DOHH2 (cell line): ENCODE results near the gene DMRTA2.

ENCODE experiments used
- H3F3A ChIP-seq: fragments of 200-600 bp; sonication (generic), shearing (Covaris generic); 2 replicates; pipeline ENCODE4 v1.6.0; 2016; ENCODE audit warnings: antibody characterized with exemption, mild to moderate bottlenecking; ENCODE audit not compliant: control insufficient read depth, insufficient read depth
- H3K27ac ChIP-seq: fragments of 200-600 bp; sonication (generic); 2 replicates; pipeline ENCODE4 v1.5.1; 2014; ENCODE audit warnings: low read depth, mild to moderate bottlenecking, low read length, moderate library complexity
- H3K27me3 ChIP-seq: fragments of 200-600 bp; sonication (generic); 2 replicates; pipeline ENCODE4 v1.6.1; 2014; ENCODE audit warnings: mild to moderate bottlenecking, low read length, mixed read lengths; ENCODE audit not compliant: control insufficient read depth
- H3K36me3 ChIP-seq: fragments of 200-600 bp; sonication (generic); 2 replicates; pipeline ENCODE4 v1.6.1; 2014; ENCODE audit warnings: mild to moderate bottlenecking, low read length, moderate library complexity, mixed read lengths; ENCODE audit not compliant: control insufficient read depth
- H3K4me1 ChIP-seq: fragments of 200-600 bp; sonication (generic); 2 replicates; pipeline ENCODE4 v1.6.1; 2014; ENCODE audit warnings: mild to moderate bottlenecking, low read length, mixed read lengths; ENCODE audit not compliant: control insufficient read depth
- H3K4me2 ChIP-seq: fragments of 200-600 bp; sonication (generic); 2 replicates; pipeline ENCODE4 v1.6.0; 2014; ENCODE audit warnings: mild to moderate bottlenecking, low read length, moderate library complexity
- H3K4me3 ChIP-seq: fragments of 200-600 bp; sonication (generic); 2 replicates; pipeline ENCODE4 v1.5.1; 2014; ENCODE audit warnings: mild to moderate bottlenecking, low read length, mixed read lengths
- H3K79me2 ChIP-seq: fragments of 200-600 bp; sonication (generic); 2 replicates; pipeline ENCODE4 v1.6.1; 2014; ENCODE audit warnings: mild to moderate bottlenecking, low read length, mixed read lengths; ENCODE audit not compliant: control insufficient read depth
- H3K9me2 ChIP-seq: fragments of 200-600 bp; sonication (generic); replicated peaks from 2 replicates; pipeline ENCODE4 v1.6.1; 2014; ENCODE audit warnings: mild to moderate bottlenecking, low read length, mixed read lengths; ENCODE audit not compliant: control insufficient read depth
- H3K9me3 ChIP-seq: fragments of 200-600 bp; sonication (generic); 2 replicates; pipeline ENCODE4 v1.6.1; 2014; ENCODE audit warnings: antibody characterized with exemption, low read length, mixed read lengths; ENCODE audit not compliant: control insufficient read depth, insufficient read depth
- H4K20me1 ChIP-seq: fragments of 200-600 bp; sonication (generic); 2 replicates; pipeline ENCODE4 v1.6.0; 2014; ENCODE audit warnings: low read depth, mild to moderate bottlenecking, antibody characterized with exemption, low read length, moderate library complexity; ENCODE audit not compliant: control insufficient read depth, insufficient read depth
- EZH2phosphoT487 ChIP-seq: fragments of 200-600 bp; sonication (generic); IDR thresholded peaks from 2 replicates; pipeline ENCODE4 v1.6.1; 2017; ENCODE audit warnings: borderline replicate concordance, mild to moderate bottlenecking, antibody characterized with exemption, low read length, moderate library complexity, mixed read lengths
- TF ChIP-seq, protein P1 (sequence below): fragments of 200-600 bp; sonication (generic); IDR thresholded peaks from one replicate; pipeline ENCODE4 v1.5.1; 2014; ENCODE audit warnings: antibody characterized with exemption, mild to moderate bottlenecking, low read depth, low read length; ENCODE audit not compliant: poor library complexity, severe bottlenecking

Gene DMRTA2

DNA sequence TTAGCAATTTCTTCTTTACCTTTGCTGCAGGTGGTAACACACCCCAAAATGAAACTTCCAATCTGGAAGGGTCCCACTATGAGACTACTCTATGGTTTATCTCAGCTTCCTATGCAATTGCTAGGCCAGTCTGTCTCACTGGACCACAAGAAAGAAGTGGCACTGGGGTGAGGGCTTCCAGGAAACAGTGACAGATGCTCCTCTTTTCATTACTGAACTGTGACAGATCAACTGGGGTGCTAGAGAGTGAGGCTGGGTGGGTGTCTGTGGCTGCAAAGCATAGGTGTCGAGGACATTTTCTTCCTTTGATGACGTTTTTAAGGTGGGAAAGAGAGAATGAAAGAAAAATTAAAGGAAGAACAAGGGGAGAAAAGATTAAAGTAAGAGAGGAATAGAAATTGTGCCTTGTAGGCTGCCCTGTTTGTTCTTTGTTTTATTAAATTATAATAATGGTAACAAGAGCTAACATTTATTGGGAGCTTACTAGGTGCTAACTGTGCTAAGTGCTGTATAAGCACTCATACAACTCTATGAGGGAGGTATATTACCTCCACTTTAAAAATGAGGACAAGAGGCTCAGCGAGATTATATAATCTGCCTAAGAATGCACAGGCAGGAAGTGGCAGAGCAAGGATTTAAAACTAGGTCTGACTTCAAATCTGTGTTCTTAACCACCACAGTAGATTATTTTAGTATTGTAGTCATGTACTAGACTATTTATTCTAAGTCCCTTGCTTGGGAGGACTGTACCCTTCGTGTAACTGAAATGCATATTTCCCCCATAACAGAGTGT is 27.8 kb upstream of the DMRTA2 start:
- H3K9me3 ChIP-seq, result no peaks in the 10 kb centered on the region
- no peaks in the 10 kb centered on the region for H3F3A ChIP-seq
- H3K4me3 ChIP-seq, result no peak overlapping the region
- H4K20me1 ChIP-seq, result no peaks in the 10 kb centered on the region
- peaks cover 9% of the 10 kb centered on the region for H3K36me3 ChIP-seq
- no peak overlapping the region for H3K4me2 ChIP-seq
- H3K27ac ChIP-seq, result no peak overlapping the region
- H3K27me3 ChIP-seq, result no peaks in the 10 kb centered on the region
- no peaks in the 10 kb centered on the region for H3K4me1 ChIP-seq
- no peak for TF ChIP-seq EZH2phosphoT487
- TF ChIP-seq, protein P1, sequence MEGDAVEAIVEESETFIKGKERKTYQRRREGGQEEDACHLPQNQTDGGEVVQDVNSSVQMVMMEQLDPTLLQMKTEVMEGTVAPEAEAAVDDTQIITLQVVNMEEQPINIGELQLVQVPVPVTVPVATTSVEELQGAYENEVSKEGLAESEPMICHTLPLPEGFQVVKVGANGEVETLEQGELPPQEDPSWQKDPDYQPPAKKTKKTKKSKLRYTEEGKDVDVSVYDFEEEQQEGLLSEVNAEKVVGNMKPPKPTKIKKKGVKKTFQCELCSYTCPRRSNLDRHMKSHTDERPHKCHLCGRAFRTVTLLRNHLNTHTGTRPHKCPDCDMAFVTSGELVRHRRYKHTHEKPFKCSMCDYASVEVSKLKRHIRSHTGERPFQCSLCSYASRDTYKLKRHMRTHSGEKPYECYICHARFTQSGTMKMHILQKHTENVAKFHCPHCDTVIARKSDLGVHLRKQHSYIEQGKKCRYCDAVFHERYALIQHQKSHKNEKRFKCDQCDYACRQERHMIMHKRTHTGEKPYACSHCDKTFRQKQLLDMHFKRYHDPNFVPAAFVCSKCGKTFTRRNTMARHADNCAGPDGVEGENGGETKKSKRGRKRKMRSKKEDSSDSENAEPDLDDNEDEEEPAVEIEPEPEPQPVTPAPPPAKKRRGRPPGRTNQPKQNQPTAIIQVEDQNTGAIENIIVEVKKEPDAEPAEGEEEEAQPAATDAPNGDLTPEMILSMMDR, result no peak
- no peaks in the 10 kb centered on the region for H3K79me2 ChIP-seq
- no peaks in the 10 kb centered on the region for H3K9me2 ChIP-seq

DNA sequence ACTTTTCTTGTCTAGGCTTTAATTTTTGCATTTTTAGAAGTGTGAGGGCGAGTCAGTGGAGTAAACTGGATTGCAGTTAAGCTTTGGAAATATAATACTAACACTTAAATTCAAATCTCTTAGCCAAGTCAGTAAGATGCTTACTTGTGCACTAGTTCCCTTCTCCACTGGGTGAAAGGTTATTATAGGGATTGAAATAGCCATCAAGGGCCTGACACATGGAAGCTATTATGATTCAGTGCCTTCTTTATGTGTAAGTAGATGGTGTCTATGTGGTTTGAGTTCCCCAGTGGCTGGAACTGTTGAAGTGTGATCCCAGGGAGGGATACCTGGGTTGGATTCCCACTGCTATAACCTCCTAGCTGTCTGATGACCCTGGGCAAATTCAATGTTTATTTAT is 24.7 kb upstream of the DMRTA2 start:
- no peaks in the 10 kb centered on the region for H3K79me2 ChIP-seq

DNA sequence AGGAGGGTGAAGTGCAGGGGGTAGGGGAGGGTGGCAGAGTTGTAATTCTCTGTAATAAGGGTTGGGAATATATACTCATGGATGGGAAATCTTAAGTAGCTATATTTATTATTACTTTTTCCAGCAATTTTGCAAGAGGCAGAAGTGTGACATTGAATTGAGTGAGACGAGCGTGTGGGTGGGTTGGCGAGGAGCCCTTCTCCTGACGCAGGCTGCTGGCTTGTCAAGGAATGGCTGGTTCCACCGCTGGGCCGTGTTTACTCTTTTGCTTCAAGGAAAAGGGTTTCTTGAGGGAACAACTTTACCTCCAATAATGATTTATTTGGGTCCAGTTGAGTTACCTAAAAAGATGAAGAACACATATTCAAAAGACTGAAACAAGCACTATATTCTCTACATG is 17.9 kb upstream of the DMRTA2 start:
- Histone ChIP-seq H3K27ac (no peak overlapping the region), H3K4me3 (no peak overlapping the region), H3F3A (no peaks in the 10 kb centered on the region), H3K9me2 (no peaks in the 10 kb centered on the region), H3K79me2 (no peaks in the 10 kb centered on the region), H3K27me3 (no peaks in the 10 kb centered on the region), H3K9me3 (no peaks in the 10 kb centered on the region), H4K20me1 (no peaks in the 10 kb centered on the region), H3K4me2 (no peak overlapping the region), H3K36me3 (peaks cover 23% of the 10 kb centered on the region), H3K4me1 (no peaks in the 10 kb centered on the region)
- no peak for TF ChIP-seq EZH2phosphoT487
- TF ChIP-seq, protein P1, result no peak

More for the DNA sequence above, 24.7 kb upstream of the DMRTA2 start:
- Histone ChIP-seq H3K27ac (no peak overlapping the region), H3K36me3 (peaks cover 9% of the 10 kb centered on the region), H4K20me1 (no peaks in the 10 kb centered on the region), H3F3A (no peaks in the 10 kb centered on the region), H3K9me2 (no peaks in the 10 kb centered on the region), H3K4me3 (no peak overlapping the region), H3K9me3 (no peaks in the 10 kb centered on the region), H3K4me1 (no peaks in the 10 kb centered on the region), H3K4me2 (no peak overlapping the region), H3K27me3 (no peaks in the 10 kb centered on the region)
- TF ChIP-seq, protein P1, result no peak
- no peak for TF ChIP-seq EZH2phosphoT487
